A549 (cell line): Measurements from ENCODE around the gene LSP1. TPM values are rescaled to one million over a fixed set of nuclear protein-coding genes. Genes with fewer than 3 reads are reported as not detected.

Experiments
- ATAC-seq, 2 experiments: fragments of 200-7000 bp in 1 of 2; fragments of >200 bp in 1 of 2; cut with Nextera tagmentation in 1 of 2; cut with Tn5 transposase in 1 of 2; 3 replicates each; pipeline versions ENCODE4 v1.8.0 to v1.9.1; 2018 to 2020; ENCODE audit warnings: mild to moderate bottlenecking in 1 of 2, moderate library complexity in 1 of 2
- CTCF ChIA-PET: fragments of 300-600 bp; sonication (Branson Sonifier 250); formaldehyde crosslinking; extraction: SDS; loops from one replicate; lab custom pipeline; 2021; ENCODE audit warnings: antibody characterized with exemption, inconsistent platforms; lab: Yijun Ruan, JAX
- POLR2A ChIA-PET: fragments of 350-600 bp; formaldehyde crosslinking; extraction: SDS; loops from one replicate; lab custom pipeline; 2021; ENCODE audit warnings: antibody characterized with exemption, inconsistent platforms; lab: Yijun Ruan, JAX
- DNase-seq, 2 experiments: peaks; one replicate each; pipeline versions ENCODE4 v3.0.0 to v3.0.0-alpha.2; 2011 to 2016; ENCODE audit warnings: low read depth in 1 of 2, low spot score in 1 of 2
- FAIRE-seq: peaks from 2 replicates; lab custom pipeline; 2011; peaks lifted over from hg19 to GRCh38; lab: Jason Lieb, UNC
- H3K27ac ChIP-seq, 2 experiments: fragments of >200 bp; sonication (Bioruptor Twin); formaldehyde crosslinking; 3 replicates each; pipeline ENCODE4 v1.5.1; 2016 to 2017
- H3K4me1 ChIP-seq: fragments of >200 bp; sonication (Bioruptor Twin); formaldehyde crosslinking; 3 replicates; pipeline ENCODE4 v1.6.1; 2016
- H3K4me2 ChIP-seq: fragments of >200 bp; sonication (Bioruptor Twin); formaldehyde crosslinking; 3 replicates; pipeline ENCODE4 v1.6.1; 2016
- H3K4me3 ChIP-seq: fragments of >200 bp; sonication (Bioruptor Twin); formaldehyde crosslinking; 3 replicates; pipeline ENCODE4 v1.5.1; 2016
- H3K9me3 ChIP-seq: fragments of >200 bp; sonication (Bioruptor Twin); formaldehyde crosslinking; 3 replicates; pipeline ENCODE4 v1.6.1; 2016
- ELK1 ChIP-seq: fragments of 150-350 bp; IDR thresholded peaks from 2 replicates; pipeline ENCODE4 v1.6.1; 2014; ENCODE audit warnings: low read depth, mild to moderate bottlenecking, low read length
- KDM5A ChIP-seq: fragments of 200-600 bp; sonication (generic); IDR thresholded peaks from 2 replicates; pipeline ENCODE4 v1.6.1; 2016; ENCODE audit warnings: antibody characterized with exemption, mild to moderate bottlenecking
- MYC ChIP-seq: IDR thresholded peaks from 2 replicates; pipeline ENCODE4 v1.6.1; 2012; ENCODE audit warnings: mild to moderate bottlenecking, inconsistent platforms, low read length, improper control_type of control experiment, borderline replicate concordance
- NFE2L2 ChIP-seq: fragments of 150-350 bp; conservative IDR thresholded peaks from 2 replicates; pipeline ENCODE4 v1.6.1; 2014; ENCODE audit warnings: low read length
- POLR2A ChIP-seq: IDR thresholded peaks from 2 replicates; pipeline ENCODE4 v1.6.1; 2012; ENCODE audit warnings: mild to moderate bottlenecking, low read length
- REST ChIP-seq: fragments of 200-600 bp; sonication (generic); IDR thresholded peaks from 2 replicates; pipeline ENCODE4 v1.6.1; 2016; ENCODE audit warnings: antibody characterized with exemption, mild to moderate bottlenecking, moderate library complexity
- SMC3 ChIP-seq: fragments of >200 bp; sonication (Bioruptor Twin); formaldehyde crosslinking; IDR thresholded peaks from 3 replicates; pipeline ENCODE4 v1.6.1; 2018; ENCODE audit warnings: inconsistent platforms
- USF2 ChIP-seq: fragments of 450-650 bp; IDR thresholded peaks from 2 replicates; pipeline ENCODE4 v1.6.1; 2014; ENCODE audit warnings: antibody characterized with exemption
- WGBS: methylation state at CpG from one replicate; pipeline ENCODE4 v1.1.6; 2017; ENCODE audit errors: missing lambda C conversion rate; 5-methylcytosine and 5-hydroxymethylcytosine counted together
- polyA plus RNA-seq, 4 experiments: library from polyadenylated mRNA; depleted of rRNA in 3 of 4; stranded (reverse); fragments of >200 nt; fragmentation: RNase III in 1 of 4; extraction: RNeasy Plus Mini Kit Qiagen cat#74134 plus additional on column Dnase treatment in 1 of 4; gene quantifications; 2 replicates in 3 of 4; 3 replicates in 1 of 4; pipeline ENCODE4 v1.2.3, GENCODE V29; 2011 to 2017

Gene LSP1
- polyA plus RNA-seq, 2 of the 4 experiments (the other 2 are of a cell fraction): 0.67 to 3.5 TPM

GRCh38 chr11:1899686-1900085 lies 46.8 kb downstream of the LSP1 start:
- H3K4me1 ChIP-seq: no peaks in the 10 kb centered on the region
- CTCF ChIA-PET: interaction anchor here (0.8 to 5.8 kb wide), 10 partner anchors 11 to 251 kb away, joined by 3 to 33 read pairs (median 6); partner anchors contain the start of gene MRPL23
- TF ChIP-seq ELK1: no peak
- TF ChIP-seq NFE2L2: no peak
- H3K9me3 ChIP-seq: no peaks in the 10 kb centered on the region
- FAIRE-seq (no peak), DNase-seq (no peak), ATAC-seq (no peak)
- WGBS: 48% methylated on average over 5 of the region's 5 CpGs
- POLR2A ChIA-PET: interaction anchor here (0.6 kb wide), 1 partner anchor 290 kb away, joined by 5 read pairs; no protein-coding TSS in a partner anchor
- H3K27ac ChIP-seq: no peak overlapping the region
- H3K4me2 ChIP-seq: no peak overlapping the region
- no peak overlapping the region for H3K4me3 ChIP-seq

- no peak for TF ChIP-seq USF2
- POLR2A ChIA-PET: no interaction called here
- DNase-seq: no peak
- Histone ChIP-seq H3K4me3 (no peak overlapping the region), H3K4me1 (0 out of 3 replicates have a peak, but pooled peaks cover 2% of the 10 kb centered on the region), H3K4me2 (no peak overlapping the region), H3K27ac (no peak overlapping the region), H3K9me3 (no peaks in the 10 kb centered on the region)
- ATAC-seq: no peak
- CTCF ChIA-PET: interaction anchor here (0.6 to 3.1 kb wide), 15 partner anchors 11 to 359 kb away, joined by 3 to 16 read pairs (median 3); partner anchors contain the start of gene TNNI2
- WGBS: 18% methylated on average over 5 of the region's 5 CpGs
- no peak for FAIRE-seq
Observed at GRCh38 chr11:1906181-1906580, 53.3 kb downstream of the LSP1 start.

GRCh38 chr11:1906611-1907423 lies 53.9 kb downstream of the LSP1 start:
- POLR2A ChIA-PET: no interaction called here
- ATAC-seq: peak in 1 of 2 experiments; percentile 8; a peak in 1 of 6 replicates

More at GRCh38 chr11:1906611-1907423, 53.9 kb downstream of the LSP1 start:
- Histone ChIP-seq H3K4me3 (no peak overlapping the region), H3K27ac (no peak overlapping the region), H3K4me1 (0 out of 3 replicates have a peak, but pooled peaks cover 2% of the 10 kb centered on the region), H3K4me2 (no peak overlapping the region), H3K9me3 (no peaks in the 10 kb centered on the region)
- no peak for FAIRE-seq
- no peak for TF ChIP-seq SMC3
- no peak for TF ChIP-seq KDM5A
- TF ChIP-seq REST: no peak
- no peak for TF ChIP-seq MYC
- TF ChIP-seq POLR2A: no peak
- DNase-seq: no peak
- WGBS: 62% methylated on average over 14 of the region's 14 CpGs
- CTCF ChIA-PET: interaction anchor here (0.6 to 1.6 kb wide), 17 partner anchors 12 to 360 kb away, joined by 3 to 6 read pairs (median 3); partner anchors contain the start of gene TNNI2
